ENCODE results near the gene ZNF219.

Gene ZNF219

DNA sequence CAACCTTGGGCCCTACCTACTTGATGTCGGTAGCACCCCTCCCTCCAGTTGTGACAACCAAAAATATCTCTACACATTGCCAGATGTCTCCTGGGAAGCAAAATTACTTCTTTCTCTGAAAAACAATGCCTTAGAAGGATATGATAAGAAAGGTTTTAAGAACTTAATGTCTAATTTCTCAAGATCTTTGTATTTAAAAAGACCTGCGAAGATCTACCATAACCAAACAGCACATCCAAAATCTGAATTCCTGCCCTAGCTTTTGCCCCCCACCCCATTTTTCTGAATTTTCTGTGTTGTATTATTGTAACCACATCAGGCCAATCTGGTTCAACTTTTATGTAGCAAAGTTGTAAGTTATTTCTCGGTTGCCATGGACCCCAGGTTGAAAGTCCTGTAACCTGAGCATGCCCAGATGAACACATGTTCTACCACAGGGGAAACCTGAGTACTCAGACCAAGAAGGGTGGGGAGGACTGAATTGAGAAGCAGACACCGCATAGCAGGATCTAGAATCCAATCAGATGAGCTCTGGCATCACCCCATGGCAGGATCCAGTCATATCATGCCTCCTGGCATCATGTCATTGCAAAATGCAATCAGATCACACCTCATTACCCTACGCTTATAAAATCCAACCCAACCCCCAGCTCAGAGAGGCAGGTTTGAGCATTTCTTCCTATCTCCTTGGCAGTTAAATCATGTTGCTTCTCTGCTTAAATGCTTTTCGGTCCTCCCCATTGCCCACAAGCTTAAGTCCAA, 11.1 kb upstream of the ZNF219 start:
- Histone ChIP-seq H3K27me3 (ENCODE audit: insufficient read depth, low read length, poor library complexity) (no peaks in the 10 kb centered on the region), H4K20me1 (ENCODE audit: insufficient read depth, low read length) (no peaks in the 10 kb centered on the region), H3K27ac (ENCODE audit: low read length) (no peak overlapping the region), H3K36me3 (ENCODE audit: insufficient read depth, low read length) (no peaks in the 10 kb centered on the region), H3K4me1 (ENCODE audit: insufficient read depth, low read length) (peaks cover 16% of the 10 kb centered on the region), H3K79me2 (ENCODE audit: insufficient read depth, low read length) (0 out of 2 replicates have a peak, but pooled peaks cover 4% of the 10 kb centered on the region), H3K4me3 (ENCODE audit: low read depth in 1 of 2, low read length in 2 of 2) (no peak overlapping the region), H2AFZ (ENCODE audit: low read depth, low read length) (no peak overlapping the region), H3K9ac (ENCODE audit: low read depth, low read length) (no peak overlapping the region), H3K9me3 (ENCODE audit: insufficient read depth, low read length, severe bottlenecking) (no peaks in the 10 kb centered on the region), H3K4me2 (ENCODE audit: insufficient read depth, low read length) (no peak overlapping the region)
- TF ChIP-seq EZH2 (IDR thresholded peaks at IDR 0.05; ENCODE audit: borderline replicate concordance, low read depth, low read length, severe bottlenecking) = no peak
- TF ChIP-seq, protein P1, sequence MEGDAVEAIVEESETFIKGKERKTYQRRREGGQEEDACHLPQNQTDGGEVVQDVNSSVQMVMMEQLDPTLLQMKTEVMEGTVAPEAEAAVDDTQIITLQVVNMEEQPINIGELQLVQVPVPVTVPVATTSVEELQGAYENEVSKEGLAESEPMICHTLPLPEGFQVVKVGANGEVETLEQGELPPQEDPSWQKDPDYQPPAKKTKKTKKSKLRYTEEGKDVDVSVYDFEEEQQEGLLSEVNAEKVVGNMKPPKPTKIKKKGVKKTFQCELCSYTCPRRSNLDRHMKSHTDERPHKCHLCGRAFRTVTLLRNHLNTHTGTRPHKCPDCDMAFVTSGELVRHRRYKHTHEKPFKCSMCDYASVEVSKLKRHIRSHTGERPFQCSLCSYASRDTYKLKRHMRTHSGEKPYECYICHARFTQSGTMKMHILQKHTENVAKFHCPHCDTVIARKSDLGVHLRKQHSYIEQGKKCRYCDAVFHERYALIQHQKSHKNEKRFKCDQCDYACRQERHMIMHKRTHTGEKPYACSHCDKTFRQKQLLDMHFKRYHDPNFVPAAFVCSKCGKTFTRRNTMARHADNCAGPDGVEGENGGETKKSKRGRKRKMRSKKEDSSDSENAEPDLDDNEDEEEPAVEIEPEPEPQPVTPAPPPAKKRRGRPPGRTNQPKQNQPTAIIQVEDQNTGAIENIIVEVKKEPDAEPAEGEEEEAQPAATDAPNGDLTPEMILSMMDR (IDR thresholded peaks at IDR 0.05; ENCODE audit: borderline replicate concordance, extremely low read depth, low read length, poor library complexity, severe bottlenecking) = no peak
- DNase-seq (no peak), ATAC-seq (ENCODE audit: insufficient read depth, low read depth) (no peak)

DNA sequence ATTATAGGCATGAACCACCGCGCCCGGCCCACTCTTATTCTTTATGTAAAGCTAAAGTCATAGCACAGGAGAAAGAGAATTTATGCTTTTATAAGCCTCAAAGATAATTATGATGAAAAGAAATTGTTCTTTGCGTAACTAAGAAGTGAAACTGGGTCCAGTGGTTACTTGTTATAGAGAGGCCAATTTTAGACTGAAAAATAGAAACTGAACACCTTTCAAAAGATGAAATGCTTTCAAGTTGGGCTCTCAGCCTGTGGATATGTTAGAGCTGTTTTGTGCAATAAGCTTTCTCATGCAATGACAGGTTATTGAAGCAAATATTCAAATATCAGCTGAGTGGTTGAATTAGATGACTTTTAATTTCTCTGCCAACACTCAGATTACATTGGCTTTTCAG, 10.3 kb upstream of the ZNF219 start:
- ATAC-seq (ENCODE audit: insufficient read depth, low read depth) (no peak), DNase-seq (no peak)
- Histone ChIP-seq H3K4me1 (ENCODE audit: insufficient read depth, low read length) (peaks cover 17% of the 10 kb centered on the region), H3K4me2 (ENCODE audit: insufficient read depth, low read length) (no peak overlapping the region), H3K27me3 (ENCODE audit: insufficient read depth, low read length, poor library complexity) (no peaks in the 10 kb centered on the region), H3K9ac (ENCODE audit: low read depth, low read length) (no peak overlapping the region), H3K9me3 (ENCODE audit: insufficient read depth, low read length, severe bottlenecking) (no peaks in the 10 kb centered on the region), H3K36me3 (ENCODE audit: insufficient read depth, low read length) (no peaks in the 10 kb centered on the region), H2AFZ (ENCODE audit: low read depth, low read length) (no peak overlapping the region), H3K27ac (ENCODE audit: low read length) (no peak overlapping the region), H3K4me3 (ENCODE audit: low read depth in 1 of 2, low read length in 2 of 2) (no peak overlapping the region), H3K79me2 (ENCODE audit: insufficient read depth, low read length) (peaks cover 8% of the 10 kb centered on the region), H4K20me1 (ENCODE audit: insufficient read depth, low read length) (no peaks in the 10 kb centered on the region)
- TF ChIP-seq EZH2 (IDR thresholded peaks at IDR 0.05; ENCODE audit: borderline replicate concordance, low read depth, low read length, severe bottlenecking) = no peak
- TF ChIP-seq, protein P1 (IDR thresholded peaks at IDR 0.05; ENCODE audit: borderline replicate concordance, extremely low read depth, low read length, poor library complexity, severe bottlenecking) = no peak

DNA sequence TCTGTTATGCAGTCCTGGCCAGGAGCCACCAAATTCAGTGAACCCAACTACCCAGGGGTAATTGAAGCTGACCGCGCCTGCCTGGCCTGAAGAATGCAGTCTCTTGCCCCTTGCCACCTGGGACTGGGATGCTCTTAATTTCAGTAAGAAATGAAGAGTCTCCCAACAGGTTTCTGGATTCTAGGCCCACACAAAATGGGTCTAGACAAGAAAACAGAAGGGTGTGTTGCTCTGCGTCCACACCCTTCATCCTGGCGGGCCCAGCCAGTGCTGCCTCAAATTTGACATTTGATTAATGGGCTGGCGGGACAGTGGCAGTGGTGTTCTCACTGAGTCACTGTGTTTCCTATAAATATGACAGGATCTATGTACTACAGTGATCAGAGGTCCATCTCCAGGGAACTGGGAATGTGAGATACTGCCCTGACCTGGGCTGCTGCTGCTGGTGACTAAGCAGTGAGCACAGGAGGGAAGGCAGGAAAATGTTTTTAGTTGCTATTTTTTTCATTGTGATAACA, 8.9 kb upstream of the ZNF219 start:
- no peaks in the 10 kb centered on the region for H4K20me1 ChIP-seq (ENCODE audit: insufficient read depth, low read length)
- H3K27ac ChIP-seq (ENCODE audit: low read length) = no peak overlapping the region
- H3K27me3 ChIP-seq (ENCODE audit: insufficient read depth, low read length, poor library complexity) = no peaks in the 10 kb centered on the region
- no peak overlapping the region for H3K4me3 ChIP-seq (ENCODE audit: low read depth in 1 of 2, low read length in 2 of 2)
- H3K9ac ChIP-seq (ENCODE audit: low read depth, low read length) = no peak overlapping the region
- DNase-seq (no peak), ATAC-seq (ENCODE audit: insufficient read depth, low read depth) (no peak)
- TF ChIP-seq, protein P1 (IDR thresholded peaks at IDR 0.05; ENCODE audit: borderline replicate concordance, extremely low read depth, low read length, poor library complexity, severe bottlenecking) = no peak
- TF ChIP-seq EZH2 (IDR thresholded peaks at IDR 0.05; ENCODE audit: borderline replicate concordance, low read depth, low read length, severe bottlenecking) = no peak
- H3K79me2 ChIP-seq (ENCODE audit: insufficient read depth, low read length) = peaks cover 18% of the 10 kb centered on the region
- H3K36me3 ChIP-seq (ENCODE audit: insufficient read depth, low read length) = no peaks in the 10 kb centered on the region
- H2AFZ ChIP-seq (ENCODE audit: low read depth, low read length) = 0 out of 2 replicates have a peak overlapping the region, but pooled peaks have one; percentile 14
- H3K4me1 ChIP-seq (ENCODE audit: insufficient read depth, low read length) = peaks cover 26% of the 10 kb centered on the region
- no peak overlapping the region for H3K4me2 ChIP-seq (ENCODE audit: insufficient read depth, low read length)
- H3K9me3 ChIP-seq (ENCODE audit: insufficient read depth, low read length, severe bottlenecking) = no peaks in the 10 kb centered on the region
